ENCODE measurements around the gene HNRNPC.
"Not testable (repeated sequence)": the region's sequence is repeated elsewhere in the genome, so short reads cannot be mapped to it uniquely, and the experiment has no call there.

The HNRNPC gene

DNA sequence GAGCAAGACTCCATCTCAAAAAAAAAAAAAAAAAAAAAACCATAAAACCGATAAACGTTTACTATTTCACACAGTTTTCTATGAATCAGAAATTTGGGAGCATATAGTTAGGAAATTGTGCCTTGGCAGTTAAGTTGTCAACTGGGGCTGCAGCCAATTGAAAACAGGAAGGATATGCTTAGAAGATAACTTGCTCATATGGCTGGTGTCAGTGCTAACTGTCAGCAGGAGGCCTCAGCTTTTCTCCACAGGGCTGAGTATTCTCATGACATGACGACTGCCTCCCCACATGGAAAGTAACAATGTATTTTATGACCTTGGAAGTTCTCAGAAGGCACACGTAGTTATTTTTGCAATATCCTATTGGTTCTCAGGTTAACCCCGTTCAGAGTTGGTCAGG, 83.8 kb downstream of the HNRNPC start:
- DNase-seq = no peak

DNA sequence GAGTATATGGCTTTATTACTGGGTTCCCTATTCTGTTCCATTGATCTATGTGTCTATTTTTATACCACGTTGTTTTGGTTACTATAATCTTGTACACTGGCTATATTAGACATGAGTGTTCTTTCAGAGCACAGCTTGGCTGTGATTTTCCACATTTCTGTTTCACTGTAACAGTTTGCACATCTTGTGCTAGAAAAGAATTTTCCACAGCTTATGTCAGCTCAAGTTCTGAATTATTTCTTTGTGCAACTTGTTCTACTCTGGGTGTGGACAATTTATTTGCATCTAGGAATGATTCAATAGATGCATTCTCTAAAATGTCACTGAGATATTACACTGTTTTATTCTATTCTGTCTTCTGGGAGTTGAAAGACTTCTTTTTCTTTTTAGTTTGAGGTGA, 85.0 kb downstream of the HNRNPC start:
- DNase-seq = no peak

DNA sequence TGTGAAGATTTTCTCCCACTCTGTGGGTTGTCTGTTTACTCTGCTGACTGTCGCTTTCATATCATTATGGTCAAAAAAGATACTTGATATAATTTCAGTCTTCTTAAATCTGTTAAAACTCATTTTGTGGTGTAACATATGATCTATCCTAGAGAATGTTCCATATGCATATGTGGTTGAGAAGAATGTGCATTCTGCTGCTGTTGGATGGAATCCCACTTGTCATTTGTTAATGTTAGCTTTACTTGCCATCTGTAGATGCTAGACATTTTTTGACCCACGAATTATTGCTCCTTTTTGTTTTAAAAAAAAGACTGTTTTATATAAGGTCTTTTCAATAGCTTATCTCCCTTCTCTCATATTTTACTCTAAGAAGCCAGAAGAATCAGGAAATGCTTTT, 87.1 kb downstream of the HNRNPC start:
- DNase-seq = no peak

DNA sequence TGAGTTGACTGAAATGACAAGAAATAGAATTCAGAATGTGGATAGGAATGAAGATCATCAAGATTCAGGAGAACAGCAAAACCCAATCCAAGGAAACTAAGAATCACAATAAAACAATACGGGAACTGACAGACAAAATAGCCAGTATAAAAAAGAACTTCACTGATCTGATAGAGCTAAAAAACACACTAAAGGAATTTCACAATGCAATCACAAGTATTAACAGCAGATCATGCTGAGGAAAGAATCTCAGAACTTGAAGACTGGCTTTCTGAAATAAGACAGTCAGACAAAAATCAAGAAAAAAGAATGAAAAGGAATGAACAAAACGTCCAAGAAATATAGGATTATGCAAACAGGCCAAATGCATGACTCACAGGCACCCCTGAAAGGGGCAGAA, 98.1 kb downstream of the HNRNPC start:
- DNase-seq = no peak

DNA sequence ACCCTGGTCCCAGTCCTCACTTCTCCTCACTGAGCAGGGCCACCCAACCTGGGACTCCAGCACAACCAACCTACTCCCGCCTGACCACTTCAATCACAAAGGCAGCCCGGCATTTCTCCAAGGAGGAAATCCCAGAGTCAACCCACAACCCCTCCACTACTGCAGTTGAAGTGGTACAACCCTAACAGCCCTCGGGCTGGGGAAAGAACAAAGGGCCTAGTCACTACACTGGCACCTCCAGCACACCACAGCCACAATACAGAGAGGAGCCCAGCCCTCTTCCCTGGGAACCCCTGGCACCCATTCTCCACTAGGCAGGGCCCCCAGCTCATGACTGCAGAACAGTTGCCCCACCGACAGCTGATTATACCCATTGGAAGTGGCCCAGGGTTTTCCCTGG, 99.7 kb downstream of the HNRNPC start:
- DNase-seq = no peak

DNA sequence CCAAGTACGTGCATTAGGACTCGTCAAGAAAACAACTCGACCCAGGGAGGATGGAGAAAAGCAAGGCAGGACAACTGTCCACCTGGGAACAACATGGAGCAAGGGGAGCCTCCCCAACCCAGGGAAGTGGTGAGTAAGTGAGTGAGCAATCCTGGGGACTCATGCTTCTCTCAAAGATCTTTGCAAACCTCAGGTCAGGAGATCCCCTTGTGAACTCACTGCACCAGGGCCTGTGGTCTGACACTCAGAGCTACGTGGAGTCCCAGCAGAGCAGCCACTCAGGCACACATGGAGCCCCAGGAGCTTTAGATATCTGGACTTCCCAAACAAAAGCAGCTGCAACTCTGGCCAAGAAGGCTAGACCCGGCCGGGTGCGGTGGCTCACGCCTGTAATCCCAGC, 101.2 kb downstream of the HNRNPC start:
- no peak for DNase-seq

DNA sequence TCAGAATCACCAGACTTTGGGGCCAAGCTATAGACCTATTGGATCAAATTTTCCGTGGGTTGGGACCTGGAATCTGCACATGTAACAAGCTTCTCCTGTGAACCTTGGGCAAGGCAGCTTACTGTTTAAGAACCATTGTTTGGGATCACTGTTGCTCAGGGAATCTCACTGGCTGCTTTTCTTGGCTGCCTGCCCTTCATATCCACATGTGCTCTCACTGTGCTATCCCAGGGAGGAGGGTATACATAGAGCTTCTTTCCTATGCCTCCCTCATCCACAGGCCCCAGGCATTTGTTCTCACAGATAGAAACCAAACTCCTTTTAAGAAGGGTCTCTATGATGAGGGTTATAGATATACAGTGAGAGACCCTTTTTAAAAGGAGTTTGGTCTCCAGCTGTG, 103.6 kb downstream of the HNRNPC start:
- DNase-seq = not testable (repeated sequence)

DNA sequence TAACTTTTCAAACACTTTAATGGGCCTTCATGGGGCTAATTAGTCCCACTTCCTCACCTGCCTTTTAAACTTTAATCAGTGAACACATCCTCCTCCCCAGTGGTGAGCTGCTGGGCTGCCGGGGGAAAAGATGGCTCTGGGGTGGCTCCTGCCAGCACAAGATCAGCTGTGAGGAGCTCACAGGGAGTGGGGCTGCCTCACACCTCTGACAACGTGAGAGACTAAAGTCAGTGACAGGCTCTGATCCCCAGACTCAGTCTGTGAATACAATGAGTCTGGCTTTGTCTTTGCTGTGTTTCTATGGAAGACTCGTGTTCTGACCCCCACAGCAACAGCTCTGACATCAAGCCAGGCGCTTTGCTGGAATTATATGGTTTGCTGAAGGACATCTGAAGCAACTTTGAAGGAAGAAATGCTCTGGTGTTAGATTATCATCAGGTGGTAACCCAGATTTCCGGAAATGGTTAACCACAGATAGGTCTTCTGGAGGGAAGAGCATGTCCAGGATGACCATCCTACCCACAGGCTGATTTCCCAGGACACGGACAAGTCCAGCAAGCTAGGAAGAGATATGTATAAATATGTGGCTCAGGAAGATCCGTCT, 104.1 kb downstream of the HNRNPC start:
- DNase-seq = not testable (repeated sequence)

DNA sequence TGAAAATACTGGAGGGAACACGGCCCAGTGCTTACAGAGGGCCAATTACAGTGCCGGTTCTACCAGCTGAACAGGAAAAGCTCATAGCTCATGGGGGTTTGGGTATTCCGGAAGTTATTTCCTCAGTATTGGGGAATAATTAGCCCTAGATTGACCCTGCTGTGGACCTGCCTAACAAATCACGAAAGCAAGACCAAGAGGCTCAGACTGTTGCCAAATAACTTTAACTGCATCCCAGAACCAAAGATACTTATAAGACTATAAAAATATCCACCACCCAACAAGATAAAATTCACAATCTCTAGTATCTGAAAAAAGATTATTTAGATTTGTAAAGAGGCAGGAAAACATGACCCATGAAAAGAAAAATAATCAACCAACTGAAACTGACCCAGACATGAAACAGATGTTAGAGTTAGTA, 105.4 kb downstream of the HNRNPC start:
- no peak for DNase-seq

DNA sequence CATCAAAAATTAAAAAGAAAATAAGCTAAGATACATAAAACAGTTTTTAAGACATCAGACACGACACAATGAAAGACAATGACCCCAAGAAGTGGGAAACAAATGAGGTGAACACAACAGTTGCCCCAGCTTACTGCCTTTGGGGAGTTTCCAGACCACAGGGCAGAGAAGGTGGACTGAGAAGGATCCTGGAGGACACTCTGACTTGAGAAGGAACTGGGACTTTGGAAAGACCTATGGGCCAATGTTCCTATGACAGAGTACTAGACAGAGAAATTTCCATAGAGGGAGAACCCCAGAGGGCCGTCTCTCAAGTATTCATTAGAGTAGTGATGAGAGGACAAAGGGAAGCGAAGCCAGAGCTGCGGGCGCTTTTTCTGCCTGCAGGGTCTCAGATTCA, 107.2 kb downstream of the HNRNPC start:
- no peak for DNase-seq

DNA sequence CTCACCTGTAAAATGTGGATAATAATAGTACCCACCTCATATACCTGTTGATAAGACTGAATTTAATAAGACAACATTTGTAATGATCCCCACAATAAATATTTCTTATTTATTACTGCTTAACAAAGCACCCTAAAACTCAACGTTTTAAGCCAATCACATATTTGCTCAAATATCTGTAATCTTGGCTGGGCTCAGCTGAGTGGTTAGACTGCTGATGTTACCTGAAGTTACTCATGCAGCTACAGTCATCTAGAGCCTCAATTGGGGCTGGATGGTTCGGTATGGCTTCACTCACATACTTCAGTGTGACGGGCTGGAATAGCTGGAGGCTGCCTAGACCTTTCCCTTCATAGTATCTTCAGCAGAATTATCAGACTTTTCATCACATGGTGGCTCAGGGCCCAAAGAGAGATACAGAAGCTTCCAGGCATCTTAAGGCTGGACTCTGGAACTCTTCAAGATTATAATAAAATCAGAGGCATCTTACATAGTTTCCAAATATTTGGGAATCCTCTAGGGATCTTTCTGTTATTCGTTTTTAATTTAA, 109.1 kb downstream of the HNRNPC start:
- DNase-seq = no peak

All from activated CD8-positive, alpha-beta memory T cell treated with anti-CD3 and anti-CD28 coated beads, Interleukin-2, amount 50 U/mL, for 48 hours (primary cell).